ENCODE measurements around the gene EPS8L1.
"Not testable (repeated sequence)": the region's sequence is repeated elsewhere in the genome, so short reads cannot be mapped to it uniquely, and the experiment has no call there.

The EPS8L1 gene

GRCh38 chr19:55094456-55095259 is 19.0 kb downstream of the EPS8L1 start:
- DNase-seq (ENCODE audit: low read depth) = no peak

- DNase-seq (ENCODE audit: low read depth) = no peak
Measured at GRCh38 chr19:55095260-55096060, 19.8 kb downstream of the EPS8L1 start.

DNA sequence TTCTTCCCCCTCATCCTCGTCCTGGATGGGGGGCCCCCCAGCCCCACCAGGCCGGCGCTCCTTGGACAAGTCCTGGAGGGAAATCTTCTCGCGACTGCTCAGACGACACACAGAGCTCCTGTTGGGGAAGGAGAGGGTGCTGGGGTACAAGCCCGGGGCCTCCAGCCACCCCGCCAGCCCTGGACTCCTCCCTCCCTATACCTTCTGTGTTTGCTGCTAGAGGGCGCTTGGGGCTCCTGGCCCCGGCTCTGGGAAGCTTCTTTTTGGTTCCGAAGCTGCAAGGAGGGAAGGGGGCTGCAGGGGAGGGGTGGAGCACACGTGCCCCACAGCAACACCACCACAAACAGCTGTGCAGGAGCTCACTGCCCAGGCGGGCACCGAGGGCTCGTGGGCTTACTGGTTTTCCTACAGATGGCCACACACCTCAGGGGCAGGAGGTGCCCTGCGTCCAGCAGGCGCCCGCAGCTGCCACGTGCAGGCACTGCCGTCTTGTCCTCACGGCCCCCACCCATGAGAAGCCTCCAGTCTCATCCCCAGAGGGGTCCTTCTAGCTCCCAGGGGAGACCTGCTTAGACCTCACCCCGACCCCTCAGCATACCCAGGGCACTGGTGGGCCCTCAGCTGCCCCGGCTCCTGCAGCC is 20.5 kb downstream of the EPS8L1 start:
- DNase-seq (ENCODE audit: low read depth) = no peak

DNA sequence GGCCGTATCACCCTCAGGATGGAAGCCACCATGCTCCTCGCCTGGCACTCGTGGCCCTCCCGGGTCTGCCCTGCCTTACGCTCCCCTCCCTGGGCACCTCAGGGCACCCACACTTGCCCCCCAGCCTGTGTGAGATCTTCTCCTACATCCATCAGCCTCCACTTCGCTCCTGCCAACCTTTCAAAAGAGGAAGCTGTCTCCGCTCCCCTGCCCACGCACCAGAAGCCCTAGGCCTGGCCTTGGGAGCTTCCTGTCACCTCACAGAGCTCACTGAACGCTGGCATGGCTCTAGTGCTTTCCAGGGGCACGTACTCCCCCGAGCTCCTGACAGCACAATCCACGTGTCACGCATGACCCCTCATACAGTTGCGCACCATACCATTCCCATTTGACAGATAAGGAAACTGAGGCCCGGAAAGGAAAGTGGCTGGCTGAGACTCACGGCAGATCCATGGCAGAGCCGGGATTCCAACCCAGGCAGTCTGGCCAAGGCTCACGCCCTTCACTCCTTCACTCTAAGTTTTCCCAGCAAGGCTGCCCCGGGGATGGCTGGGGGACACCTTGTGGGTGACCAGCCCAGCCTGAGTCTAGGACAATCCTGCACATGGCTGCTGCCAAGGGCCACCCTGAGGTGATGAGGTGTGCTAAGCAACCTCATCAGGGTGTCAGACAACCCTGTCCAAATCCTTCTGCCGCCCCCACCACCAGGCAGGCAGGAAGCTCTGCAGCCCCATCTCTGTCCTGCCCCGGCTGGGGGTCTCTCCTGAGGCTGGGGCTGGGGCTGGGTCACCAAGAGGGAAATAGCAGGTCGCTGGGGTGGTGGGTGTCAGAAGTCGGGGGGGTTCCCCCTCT is 22.4 kb downstream of the EPS8L1 start:
- DNase-seq (ENCODE audit: low read depth) = no peak

DNA sequence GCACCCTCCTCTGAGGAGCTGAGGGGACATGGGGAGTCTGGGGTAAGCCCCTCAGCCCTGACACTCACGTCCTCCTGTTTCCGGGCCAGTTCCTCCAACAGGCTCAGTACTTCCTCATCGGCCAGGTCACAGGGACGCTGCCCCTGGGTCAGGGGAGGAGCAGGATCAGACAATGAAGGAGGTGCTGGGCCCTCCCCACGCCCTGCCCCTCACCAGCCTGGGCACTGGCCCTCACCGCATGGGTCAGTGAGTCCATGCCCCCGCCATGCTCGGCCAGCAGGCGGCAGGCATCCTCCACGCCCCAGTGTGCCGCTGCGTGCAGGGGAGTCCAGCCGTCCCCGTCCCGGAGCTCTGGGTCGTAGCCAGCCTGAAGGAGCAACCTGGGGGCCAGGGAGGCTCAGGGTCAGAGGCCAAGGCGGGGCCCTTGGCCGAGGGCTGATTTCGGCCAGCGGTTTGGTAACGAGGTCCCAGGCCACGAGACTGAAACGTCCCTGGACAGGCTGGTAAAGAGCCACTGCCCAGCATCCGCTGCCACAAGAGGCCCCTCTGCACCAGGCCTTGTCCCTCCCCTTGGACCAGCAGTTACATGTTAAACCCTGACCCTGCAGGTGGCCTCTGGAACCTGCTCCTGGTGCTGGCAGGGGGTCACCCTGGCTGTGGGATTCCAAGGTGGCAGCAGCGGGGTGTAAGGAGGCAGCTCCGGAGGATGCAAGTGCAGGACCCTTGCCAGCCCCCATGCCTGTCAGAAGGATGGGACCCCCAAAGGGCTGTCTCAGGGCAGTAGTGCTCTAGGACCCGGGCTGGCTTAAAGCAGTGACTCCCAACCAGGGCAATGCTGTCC is 23.3 kb downstream of the EPS8L1 start:
- DNase-seq (ENCODE audit: low read depth) = no peak

DNA sequence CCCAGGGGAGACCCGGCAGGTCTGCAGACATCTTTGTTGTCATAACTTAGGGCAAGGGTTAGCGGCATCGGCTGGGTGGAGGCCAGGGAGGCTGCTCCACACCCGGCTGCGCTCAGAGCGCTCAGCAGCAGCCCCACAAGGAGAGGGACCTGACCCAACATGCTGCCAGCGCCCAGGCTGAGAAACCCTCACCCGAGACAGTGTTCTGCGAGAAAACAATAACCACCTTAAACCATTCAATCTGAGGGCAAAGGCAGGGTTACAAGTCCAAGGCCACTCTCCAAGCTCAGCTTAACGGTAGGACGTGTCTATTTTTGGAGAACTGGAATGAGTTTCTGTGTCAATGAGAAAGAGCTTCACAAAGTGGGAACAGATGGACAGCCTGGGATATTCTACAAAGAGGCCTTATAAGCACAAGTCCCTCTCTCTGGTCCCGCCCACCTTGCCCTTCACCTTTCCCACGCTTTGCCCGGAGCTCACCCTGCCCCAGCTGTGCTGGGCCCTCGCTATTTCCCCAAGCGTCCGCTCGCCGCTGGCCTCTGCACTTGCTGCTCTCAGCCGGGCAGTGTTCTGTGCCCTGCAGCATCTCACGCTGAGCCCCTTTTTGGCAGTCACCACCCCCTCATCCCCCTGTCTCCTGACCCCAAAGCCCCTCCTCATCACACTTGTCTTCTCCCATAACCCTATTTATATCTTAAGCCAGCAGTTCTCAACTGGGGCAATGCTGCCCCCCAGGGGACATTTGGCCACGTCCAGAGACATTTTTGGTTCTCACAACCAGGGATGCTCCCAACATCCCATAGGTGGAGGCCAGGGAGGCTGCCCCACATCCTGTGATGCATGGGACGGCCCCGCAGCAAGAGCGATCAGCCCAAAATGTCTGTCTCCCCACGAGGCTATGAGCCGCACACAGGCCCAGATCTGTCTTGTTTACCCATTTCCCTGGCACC is 24.2 kb downstream of the EPS8L1 start:
- DNase-seq (ENCODE audit: low read depth) = peak; percentile 19

GRCh38 chr19:55101261-55101660 is 25.6 kb downstream of the EPS8L1 start:
- no peak for DNase-seq (ENCODE audit: low read depth)

DNA sequence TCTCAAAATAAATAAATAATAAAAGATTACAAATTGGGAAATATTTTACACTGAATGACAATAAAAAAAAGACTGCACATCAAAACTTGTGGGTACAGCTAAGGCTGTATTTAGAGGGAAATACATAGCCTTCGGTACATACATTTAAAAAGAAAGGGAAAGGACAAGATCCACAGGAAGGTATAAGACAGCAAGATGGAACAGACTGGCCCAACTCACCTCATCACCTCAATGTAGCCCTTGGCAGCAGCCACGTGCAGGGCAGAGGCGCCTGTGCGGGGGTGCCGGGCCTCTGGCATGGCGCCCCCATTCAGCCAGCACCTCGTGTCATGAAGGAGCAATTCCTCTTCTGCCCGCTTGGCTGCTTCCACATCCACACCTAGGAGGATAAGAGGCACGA is 27.5 kb downstream of the EPS8L1 start:
- DNase-seq (ENCODE audit: low read depth) = no peak

DNA sequence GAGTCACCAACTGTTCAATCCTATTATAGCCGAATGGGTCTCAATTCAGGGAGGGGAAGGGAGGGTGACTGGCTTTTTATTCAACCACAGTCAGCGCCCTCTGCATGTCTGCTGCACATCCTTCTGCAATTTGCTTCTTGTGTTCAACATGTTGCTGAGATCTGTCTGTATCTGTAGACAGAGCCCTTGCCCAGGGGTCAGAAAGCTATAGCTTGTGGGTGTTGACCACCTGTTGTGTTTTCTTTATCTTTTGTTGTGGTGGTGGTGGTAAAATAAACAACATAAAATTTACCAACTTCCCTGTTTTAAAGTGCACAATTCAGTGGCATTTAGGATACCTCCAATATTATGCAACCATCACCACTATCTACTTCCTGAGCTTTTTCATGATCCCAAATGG is 29.6 kb downstream of the EPS8L1 start:
- no peak for DNase-seq (ENCODE audit: low read depth)

GRCh38 chr19:55106591-55106990 is 30.9 kb downstream of the EPS8L1 start:
- no peak for DNase-seq (ENCODE audit: low read depth)

GRCh38 chr19:55107252-55107651 is 31.6 kb downstream of the EPS8L1 start:
- not testable (repeated sequence) for DNase-seq (ENCODE audit: low read depth)

DNA sequence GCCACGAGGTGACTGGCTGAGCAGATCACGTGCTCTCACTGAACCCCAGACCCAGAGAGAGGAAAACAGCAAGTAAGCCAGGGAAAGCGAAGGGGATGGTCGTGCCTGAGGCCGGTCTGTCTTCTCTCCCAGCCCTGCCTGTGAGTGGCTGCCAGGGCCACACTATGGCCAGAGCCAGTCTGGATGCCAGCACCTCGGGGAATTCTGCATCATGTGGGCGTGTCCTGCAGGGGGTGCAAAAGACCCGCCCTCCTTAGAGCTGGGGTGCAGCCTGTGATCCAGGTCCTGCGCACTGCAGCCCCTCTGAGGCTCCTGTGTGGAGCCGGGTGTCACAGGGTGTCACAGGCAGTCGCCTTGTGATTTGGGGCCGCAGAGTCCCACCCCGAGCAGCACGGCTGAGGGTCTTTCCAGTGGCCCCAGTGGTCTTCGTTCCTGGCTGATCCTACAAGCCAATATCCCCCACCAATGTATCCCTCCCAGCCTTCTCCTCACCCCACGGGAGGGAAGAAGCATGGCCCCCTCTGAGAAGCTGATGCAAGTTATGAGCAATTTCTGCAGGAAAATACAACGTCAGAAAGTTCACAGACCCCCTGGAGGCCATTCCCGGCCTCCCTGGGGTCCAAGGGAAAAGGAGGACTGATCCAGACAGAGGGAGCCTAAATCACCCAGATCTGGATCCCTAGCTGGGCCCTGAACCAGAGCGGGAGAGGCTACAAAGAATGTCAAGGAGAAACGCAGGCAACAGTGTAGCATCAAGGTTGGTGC is 34.0 kb downstream of the EPS8L1 start:
- no peak for DNase-seq (ENCODE audit: low read depth)

DNA sequence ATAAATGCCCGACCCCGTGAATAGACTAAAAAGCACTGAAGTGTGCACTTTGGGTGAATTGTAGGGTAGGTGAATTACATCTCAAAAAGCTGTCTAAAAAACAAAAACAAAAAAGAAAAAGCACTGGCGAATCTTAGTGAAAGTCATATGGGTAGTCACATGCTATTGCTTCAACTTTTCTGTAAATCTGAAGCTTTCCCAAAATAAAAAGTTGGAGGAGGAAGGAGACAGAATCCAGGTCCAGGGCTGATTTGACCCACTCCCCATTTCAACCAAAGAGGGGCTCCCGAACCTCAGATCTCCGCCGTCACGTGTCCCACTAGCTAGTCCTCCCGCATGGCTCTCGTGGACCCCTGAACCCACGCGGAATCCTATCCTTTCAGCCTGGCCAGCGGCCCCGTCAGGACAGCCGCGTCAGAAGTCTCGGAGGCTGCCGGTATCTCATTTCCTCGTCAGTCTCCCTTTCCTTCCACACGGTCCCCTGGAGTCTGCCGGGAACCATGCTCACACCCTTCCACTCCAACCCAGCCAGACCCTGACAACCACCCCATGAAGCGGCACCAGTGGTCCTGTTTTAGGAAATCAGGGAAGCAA is 35.7 kb downstream of the EPS8L1 start:
- no peak for DNase-seq (ENCODE audit: low read depth)

GRCh38 chr19:55112246-55112776 is 36.6 kb downstream of the EPS8L1 start:
- DNase-seq (ENCODE audit: low read depth) = no peak

DNA sequence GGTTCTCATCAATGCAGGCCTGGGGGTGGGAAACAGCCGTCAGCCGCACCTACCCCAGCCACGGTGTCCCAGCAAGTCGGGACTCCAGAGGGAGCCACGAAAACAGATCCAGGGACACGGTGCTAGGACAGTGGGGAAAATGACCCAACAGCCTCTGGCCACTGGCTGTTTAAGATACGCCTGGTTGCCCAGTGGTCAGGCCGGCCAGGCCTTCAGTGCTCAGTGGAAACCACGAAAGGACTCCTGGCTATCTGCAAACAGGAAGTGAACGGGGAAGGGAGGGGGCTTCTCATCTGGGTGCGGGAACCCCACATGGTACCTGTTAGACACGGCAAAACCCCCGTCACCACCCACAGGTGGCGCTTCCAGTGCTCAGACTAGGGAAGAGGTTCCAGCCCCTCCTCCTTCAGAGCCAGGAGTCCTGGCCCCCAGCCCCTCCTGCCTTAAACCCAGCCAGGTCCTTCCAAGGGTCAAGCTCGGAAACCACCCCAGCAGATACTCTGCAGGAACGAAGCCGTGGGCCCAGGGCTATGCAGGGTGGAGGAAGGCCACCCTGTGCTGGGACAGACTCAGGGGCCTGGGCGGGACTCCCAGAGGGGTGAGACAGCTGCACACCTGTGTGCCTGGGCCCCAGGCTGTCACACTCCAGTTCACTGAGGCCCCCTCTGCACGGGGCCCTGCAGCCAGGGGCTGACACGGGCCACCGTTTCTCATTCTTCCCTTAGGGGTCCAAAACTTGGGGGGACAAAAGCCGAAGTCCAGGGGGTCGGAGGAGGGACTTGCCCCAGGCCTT is 37.3 kb downstream of the EPS8L1 start:
- DNase-seq (ENCODE audit: low read depth) = no peak

DNA sequence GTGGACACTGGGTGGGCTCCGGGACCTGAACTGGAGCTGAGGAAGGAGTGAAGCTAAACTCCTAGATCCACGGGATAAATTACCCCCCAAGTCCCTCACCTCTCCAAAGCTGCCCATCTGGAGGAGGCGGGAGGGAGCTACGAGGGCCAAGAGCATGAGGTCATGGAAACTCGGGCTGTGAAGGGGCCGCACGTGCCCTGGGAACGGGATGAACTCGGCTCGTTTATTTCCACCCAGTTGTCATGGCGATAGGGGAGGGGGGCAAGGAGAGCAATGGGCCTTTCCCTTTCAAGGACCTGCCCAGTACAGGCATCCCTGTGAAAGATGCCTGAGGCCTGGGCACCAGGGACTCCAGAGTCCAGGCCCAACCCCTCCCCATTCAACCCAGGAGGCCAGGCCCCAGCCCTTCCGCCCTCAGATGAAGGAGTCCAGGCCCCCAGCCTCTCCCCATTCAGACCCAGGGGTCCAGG is 37.9 kb downstream of the EPS8L1 start:
- DNase-seq (ENCODE audit: low read depth) = peak; percentile 96

DNA sequence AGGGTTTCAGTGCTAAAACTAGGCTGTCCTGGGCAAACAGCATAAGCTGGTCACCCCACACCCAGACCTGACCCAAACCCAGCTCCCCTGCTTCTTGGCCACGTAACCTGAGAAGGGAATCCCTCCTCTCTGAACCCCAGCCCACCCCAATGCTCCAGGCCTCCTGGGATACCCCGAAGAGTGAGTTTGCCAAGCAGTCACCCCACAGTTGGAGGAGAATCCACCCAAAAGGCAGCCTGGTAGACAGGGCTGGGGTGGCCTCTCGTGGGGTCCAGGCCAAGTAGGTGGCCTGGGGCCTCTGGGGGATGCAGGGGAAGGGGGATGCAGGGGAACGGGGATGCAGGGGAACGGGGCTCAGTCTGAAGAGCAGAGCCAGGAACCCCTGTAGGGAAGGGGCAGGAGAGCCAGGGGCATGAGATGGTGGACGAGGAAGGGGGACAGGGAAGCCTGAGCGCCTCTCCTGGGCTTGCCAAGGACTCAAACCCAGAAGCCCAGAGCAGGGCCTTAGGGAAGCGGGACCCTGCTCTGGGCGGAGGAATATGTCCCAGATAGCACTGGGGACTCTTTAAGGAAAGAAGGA is 39.0 kb downstream of the EPS8L1 start:
- DNase-seq (ENCODE audit: low read depth) = no peak
